Psoas muscle (tissue), 8 donors: ENCODE measurements around the gene WNT3A. TPM values are rescaled to one million over a fixed set of nuclear protein-coding genes. Genes with fewer than 3 reads are reported as not detected.
A peak's percentile ranks its signal among the peaks of the same experiment; 100 is the strongest.

Experiments
- ATAC-seq, 4 donors: fragments of 200-7000 bp; cut with Tn5 transposase; one replicate each; pipeline ENCODE4 v1.9.1; 2020; ENCODE audit warnings: moderate library complexity in 3 of 4, mild to moderate bottlenecking in 2 of 4
- DNase-seq, 2 donors: peaks; one replicate each; pipeline ENCODE4 v3.0.0-alpha.2; 2020
- H3K27ac ChIP-seq: fragments of 200-600 bp; one replicate; pipeline ENCODE4 v1.8.0; 2022
- H3K27me3 ChIP-seq, 3 donors: fragments of 200-600 bp in 1 of 3; one replicate each; pipeline versions ENCODE4 v1.6.1 to v1.8.0; 2013 to 2022; ENCODE audit warnings: low read length in 2 of 3, mild to moderate bottlenecking in 2 of 3, moderate library complexity in 1 of 3; ENCODE audit not compliant: insufficient read depth in 3 of 3
- H3K36me3 ChIP-seq, 2 donors: fragments of 200-600 bp in 1 of 2; one replicate each; pipeline versions ENCODE4 v1.6.1 to v1.8.0; 2013 to 2022; ENCODE audit warnings: low read depth in 1 of 2, mild to moderate bottlenecking in 1 of 2, moderate library complexity in 1 of 2; ENCODE audit not compliant: insufficient read depth in 1 of 2
- H3K4me1 ChIP-seq: fragments of 200-600 bp; one replicate; pipeline ENCODE4 v1.8.0; 2022
- H3K4me3 ChIP-seq: fragments of 200-600 bp; one replicate; pipeline ENCODE4 v1.8.0; 2022; ENCODE audit warnings: mild to moderate bottlenecking
- H3K9me3 ChIP-seq: fragments of 200-600 bp; one replicate; pipeline ENCODE4 v1.8.0; 2022
- CTCF ChIP-seq: fragments of 200-600 bp; IDR thresholded peaks from one replicate; pipeline ENCODE4 v1.8.0; 2022; ENCODE audit warnings: antibody characterized with exemption
- WGBS, 3 donors: extraction: QIAGEN DNeasy Blood & Tissue Kit; methylation state at CpG; one replicate each; pipeline versions ENCODE4 v1.1.6 to v1.1.7; 2013; 5-methylcytosine and 5-hydroxymethylcytosine counted together
- intact Hi-C, 2 donors: fragments of 100-400 bp; cut with DNase I; formaldehyde crosslinking; loops; one replicate each; pipeline versions ENCODE4 v1.11.0 to v1.14.2; 2022
- polyA plus RNA-seq, 3 donors: library from polyadenylated mRNA; stranded (reverse); fragments of 200-250 nt; gene quantifications; one replicate each; pipeline ENCODE4 v1.2.3, GENCODE V29; 2013
- total RNA-seq, 4 donors: library from RNA; stranded (reverse); fragmentation: NEBNext Ultra II Directional in 2 of 4; extraction: Animal tissue kit (Norgen Biotek cat#: 25700) in 2 of 4; gene quantifications; one replicate each; pipeline versions ENCODE4 v1.2.1 to v1.2.4, GENCODE V29; 2021 to 2023
- donor health status: healthy with polysubstance abuse.
- donor health status: DM: no; HTN: no; CAD: no; lungs with moderate emphysema.
- donor health status: Bipolar disorder and iron deficiency.
- donor health status: healthy.
- donor health status: DM: yes; HTN: yes; CAD: no.
- donor health status: DM: no; HTN: no; CAD: no.
- donor health status: DM: no; HTN: no; CAD: no.
- donor health status: DM: yes; HTN: yes; CAD: no.

Gene WNT3A
- total and polyA plus RNA-seq, 7 donors, result not detected

DNA sequence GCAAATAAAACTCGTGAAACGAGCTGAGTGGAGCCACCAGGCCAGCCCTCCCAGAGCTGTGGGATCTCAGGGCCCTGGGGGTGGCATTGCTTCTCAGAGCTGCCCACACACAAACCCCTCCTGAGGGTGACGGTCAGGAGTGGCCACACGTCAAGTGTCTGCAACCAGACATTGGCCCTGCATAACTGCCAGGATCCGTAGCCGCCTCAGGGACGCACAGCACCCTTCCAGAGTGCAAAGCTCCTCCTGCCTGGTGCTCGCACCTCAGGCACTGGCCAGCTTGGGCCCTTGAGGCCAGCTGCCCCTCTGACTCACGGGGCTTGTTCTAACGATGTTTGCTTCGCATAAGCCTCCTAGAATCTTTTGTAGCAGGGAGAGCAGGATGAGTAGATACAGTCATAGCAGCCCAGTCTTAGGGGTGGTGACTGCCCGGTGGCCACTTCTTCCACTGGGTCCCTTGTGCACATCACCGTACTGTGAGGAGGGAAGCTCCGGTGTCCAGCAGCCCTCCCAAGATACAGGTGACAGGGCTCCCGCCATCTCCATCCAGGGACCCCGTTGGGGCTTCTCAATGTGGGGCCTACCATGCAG is 5.0 kb downstream of the WNT3A start:
- intact Hi-C loops, result no loop called here
- no peak for TF ChIP-seq CTCF
- no peak for DNase-seq
- no peak for ATAC-seq
- H3K4me3 ChIP-seq, result no peak overlapping the region
- peaks cover 9% of the 10 kb centered on the region for H3K4me1 ChIP-seq
- no peaks in the 10 kb centered on the region for H3K36me3 ChIP-seq
- peaks cover 0 to 28% (median 28%) of the 10 kb centered on the region in 3 donors for H3K27me3 ChIP-seq
- 76 to 80% (median 76%) methylated on average over 16 of the region's 16 CpGs for WGBS, 3 donors
- H3K9me3 ChIP-seq, result no peaks in the 10 kb centered on the region
- H3K27ac ChIP-seq, result no peak overlapping the region

DNA sequence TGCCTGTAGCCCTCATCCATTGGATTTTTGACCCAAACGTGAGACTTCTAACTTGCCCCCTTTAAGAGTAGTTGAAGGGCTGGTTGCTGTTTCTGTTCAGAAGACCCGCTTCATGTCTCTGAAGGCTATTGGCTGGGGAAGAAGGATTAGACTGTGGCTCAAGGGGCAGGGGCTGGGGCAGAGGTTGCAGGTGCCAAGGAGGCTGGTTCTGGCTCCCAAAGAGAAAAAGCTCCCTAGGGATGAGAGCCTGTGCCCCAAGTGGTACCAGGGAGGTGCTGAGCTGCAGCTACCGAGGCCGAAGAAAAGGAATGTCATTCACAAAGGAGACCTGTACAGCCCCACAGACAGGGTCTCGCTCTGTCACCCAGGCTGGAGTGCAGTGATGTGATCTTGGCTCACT is 5.8 kb downstream of the WNT3A start:
- peaks cover 9% of the 10 kb centered on the region for H3K4me1 ChIP-seq
- H3K36me3 ChIP-seq, result no peaks in the 10 kb centered on the region
- no peaks in the 10 kb centered on the region for H3K9me3 ChIP-seq
- no peak for ATAC-seq
- no peak for DNase-seq
- intact Hi-C loops, result no loop called here
- peaks cover 0 to 27% (median 22%) of the 10 kb centered on the region in 3 donors for H3K27me3 ChIP-seq
- no peak overlapping the region for H3K27ac ChIP-seq
- TF ChIP-seq CTCF, result no peak
- no peak overlapping the region for H3K4me3 ChIP-seq
- 79 to 86% (median 86%) methylated on average over 5 of the region's 5 CpGs for WGBS, 3 donors

GRCh38 chr1:228013131-228013934 is 6.5 kb downstream of the WNT3A start:
- WGBS, 3 donors, result 50 to 59% (median 51%) methylated on average over 24 of the region's 24 CpGs

More at GRCh38 chr1:228013131-228013934, 6.5 kb downstream of the WNT3A start:
- H3K27me3 ChIP-seq, result peaks cover 0 to 20% (median 14%) of the 10 kb centered on the region in 3 donors
- ATAC-seq, result peak; percentile 77 to 96 (median 87)
- H3K4me3 ChIP-seq, result no peak overlapping the region
- DNase-seq, result peak; percentile 37 to 69
- no peak for TF ChIP-seq CTCF
- no peaks in the 10 kb centered on the region for H3K9me3 ChIP-seq
- H3K36me3 ChIP-seq, result no peaks in the 10 kb centered on the region
- H3K4me1 ChIP-seq, result peaks cover 9% of the 10 kb centered on the region
- intact Hi-C loops, result no loop called here
- H3K27ac ChIP-seq, result no peak overlapping the region
